A673 (cell line): Measurements from ENCODE around the gene ZNF775. TPM values are rescaled to one million over a fixed set of nuclear protein-coding genes. Genes with fewer than 3 reads are reported as not detected.

ENCODE experiments used
- BruUV-seq: library from RNA; stranded (reverse); fragments of 400-500 nt; replicated peaks from 2 replicates; lab custom pipeline; 2021; lab: Mats Ljungman, UMichigan
- CTCF ChIA-PET: fragments of 300-600 bp; sonication (Branson Sonifier 250); formaldehyde crosslinking; loops from one replicate; lab custom pipeline; 2022; ENCODE audit warnings: antibody characterized with exemption; lab: Charles Lee
- POLR2A ChIA-PET: fragments of 300-600 bp; sonication (Branson Sonifier 250); formaldehyde crosslinking; loops from one replicate; lab custom pipeline; 2022; ENCODE audit warnings: antibody characterized with exemption; ENCODE audit not compliant: low non-redundant PET; lab: Charles Lee
- DNase-seq: peaks from one replicate; pipeline ENCODE4 v3.0.0-alpha.2; 2015; ENCODE audit warnings: low spot score
- H3K27ac ChIP-seq: fragments of 200-600 bp; sonication (generic); 2 replicates; pipeline ENCODE4 v1.5.1; 2016; ENCODE audit warnings: mixed run types, low read depth, mild to moderate bottlenecking, mixed read lengths, antibody characterized with exemption, low read length; ENCODE audit not compliant: poor library complexity, severe bottlenecking
- H3K27me3 ChIP-seq: fragments of 200-600 bp; sonication (generic); replicated peaks from 2 replicates; pipeline ENCODE4 v1.6.1; 2017; ENCODE audit warnings: mixed run types, low read depth, mild to moderate bottlenecking, mixed read lengths, antibody characterized with exemption, low read length; ENCODE audit not compliant: insufficient read depth, poor library complexity
- H3K36me3 ChIP-seq: fragments of 200-600 bp; sonication (generic); 2 replicates; pipeline ENCODE4 v1.6.1; 2016; ENCODE audit warnings: mixed run types, mild to moderate bottlenecking, mixed read lengths, antibody characterized with exemption, low read length; ENCODE audit not compliant: insufficient read depth, poor library complexity, severe bottlenecking
- H3K4me1 ChIP-seq: fragments of 200-600 bp; sonication (generic); 2 replicates; pipeline ENCODE4 v1.6.1; 2017; ENCODE audit warnings: mixed run types, mild to moderate bottlenecking, mixed read lengths, antibody characterized with exemption, low read length; ENCODE audit not compliant: insufficient read depth, poor library complexity, severe bottlenecking
- H3K4me3 ChIP-seq: fragments of 200-600 bp; sonication (generic); 2 replicates; pipeline ENCODE4 v1.5.1; 2016; ENCODE audit warnings: low read depth, mixed run types, mild to moderate bottlenecking, mixed read lengths, low read length; ENCODE audit not compliant: poor library complexity, severe bottlenecking
- H3K9me3 ChIP-seq: fragments of 200-600 bp; sonication (generic); 2 replicates; pipeline ENCODE4 v1.6.1; 2016; ENCODE audit warnings: mixed run types, low read depth, mild to moderate bottlenecking, mixed read lengths, antibody characterized with exemption, low read length; ENCODE audit not compliant: poor library complexity, severe bottlenecking
- CTCF ChIP-seq: fragments of 300-800, 200-600 bp; sonication (generic); conservative IDR thresholded peaks from 2 replicates; pipeline ENCODE4 v1.5.1; 2017; ENCODE audit warnings: low read depth, mild to moderate bottlenecking, antibody characterized with exemption, low read length, moderate library complexity, mixed read lengths
- EZH2 ChIP-seq: fragments of 200-600 bp; sonication (generic); IDR thresholded peaks from 2 replicates; pipeline ENCODE4 v1.6.1; 2017; ENCODE audit warnings: borderline replicate concordance, low read depth, mild to moderate bottlenecking, mixed read lengths, antibody characterized with exemption, low read length; ENCODE audit not compliant: poor library complexity, severe bottlenecking
- intact Hi-C: fragments of 100-400 bp; cut with micrococcal nuclease; formaldehyde crosslinking; loops from one replicate; pipeline ENCODE4 v1.10.0; 2022; ENCODE audit not compliant: unreplicated experiment
- total RNA-seq: library from RNA; stranded (reverse); gene quantifications from 2 replicates; pipeline ENCODE4 v1.2.3, GENCODE V29; 2021

The ZNF775 gene
- total RNA-seq, 1 experiment from 2014 or later, result 12.1 TPM

- no peak for DNase-seq
- TF ChIP-seq CTCF (no peak), EZH2 (no peak)
- CTCF ChIA-PET, result no interaction called here
- no peaks in the 10 kb centered on the region for H3K4me1 ChIP-seq
- POLR2A ChIA-PET, result no interaction called here
- BruUV-seq, result no TSS peak
- H3K27me3 ChIP-seq, result no peaks in the 10 kb centered on the region
- no peaks in the 10 kb centered on the region for H3K9me3 ChIP-seq
- H3K27ac ChIP-seq, result no peak overlapping the region
- peaks cover 8% of the 10 kb centered on the region for H3K36me3 ChIP-seq
- H3K4me3 ChIP-seq, result no peak overlapping the region
- intact Hi-C loops, result no loop called here
Observed at GRCh38 chr7:150390205-150390604, 11.1 kb downstream of the ZNF775 start.

- no TSS peak for BruUV-seq
- POLR2A ChIA-PET, result no interaction called here
- H3K4me3 ChIP-seq, result no peak overlapping the region
- H3K36me3 ChIP-seq, result peaks cover 24% of the 10 kb centered on the region
- H3K27ac ChIP-seq, result no peak overlapping the region
- no peaks in the 10 kb centered on the region for H3K9me3 ChIP-seq
- intact Hi-C loops, result no loop called here
- DNase-seq, result no peak
- TF ChIP-seq CTCF (no peak), EZH2 (no peak)
- H3K27me3 ChIP-seq, result no peaks in the 10 kb centered on the region
- no peaks in the 10 kb centered on the region for H3K4me1 ChIP-seq
- CTCF ChIA-PET, result interaction anchor here (0.6 kb wide), 1 partner anchor 390 kb away, joined by 7 read pairs; no protein-coding TSS in a partner anchor
Observed at GRCh38 chr7:150393325-150393724, 14.2 kb downstream of the ZNF775 start.

GRCh38 chr7:150396426-150396825 is 17.3 kb downstream of the ZNF775 start:
- no TSS peak for BruUV-seq
- no peak for DNase-seq

More at GRCh38 chr7:150396426-150396825, 17.3 kb downstream of the ZNF775 start:
- Histone ChIP-seq H3K36me3 (peaks cover 23% of the 10 kb centered on the region), H3K4me1 (no peaks in the 10 kb centered on the region), H3K27me3 (no peaks in the 10 kb centered on the region), H3K27ac (no peak overlapping the region), H3K9me3 (no peaks in the 10 kb centered on the region), H3K4me3 (no peak overlapping the region)
- CTCF ChIA-PET, result no interaction called here
- intact Hi-C loops, result no loop called here
- POLR2A ChIA-PET, result no interaction called here
- TF ChIP-seq EZH2, result no peak
- no peak for TF ChIP-seq CTCF
